A673 (cell line): Measurements from ENCODE around the gene RAB14. TPM values are rescaled to one million over a fixed set of nuclear protein-coding genes. Genes with fewer than 3 reads are reported as not detected.

Source experiments
- BruUV-seq: library from RNA; stranded (reverse); fragments of 400-500 nt; replicated peaks from 2 replicates; lab custom pipeline; 2021; lab: Mats Ljungman, UMichigan
- CTCF ChIA-PET: fragments of 300-600 bp; sonication (Branson Sonifier 250); formaldehyde crosslinking; loops from one replicate; lab custom pipeline; 2022; ENCODE audit warnings: antibody characterized with exemption; lab: Charles Lee
- POLR2A ChIA-PET: fragments of 300-600 bp; sonication (Branson Sonifier 250); formaldehyde crosslinking; loops from one replicate; lab custom pipeline; 2022; ENCODE audit warnings: antibody characterized with exemption; ENCODE audit not compliant: low non-redundant PET; lab: Charles Lee
- DNase-seq: peaks from one replicate; pipeline ENCODE4 v3.0.0-alpha.2; 2015; ENCODE audit warnings: low spot score
- H3K27ac ChIP-seq: fragments of 200-600 bp; sonication (generic); 2 replicates; pipeline ENCODE4 v1.5.1; 2016; ENCODE audit warnings: mixed run types, low read depth, mild to moderate bottlenecking, mixed read lengths, antibody characterized with exemption, low read length; ENCODE audit not compliant: poor library complexity, severe bottlenecking
- H3K27me3 ChIP-seq: fragments of 200-600 bp; sonication (generic); replicated peaks from 2 replicates; pipeline ENCODE4 v1.6.1; 2017; ENCODE audit warnings: mixed run types, low read depth, mild to moderate bottlenecking, mixed read lengths, antibody characterized with exemption, low read length; ENCODE audit not compliant: insufficient read depth, poor library complexity
- H3K36me3 ChIP-seq: fragments of 200-600 bp; sonication (generic); 2 replicates; pipeline ENCODE4 v1.6.1; 2016; ENCODE audit warnings: mixed run types, mild to moderate bottlenecking, mixed read lengths, antibody characterized with exemption, low read length; ENCODE audit not compliant: insufficient read depth, poor library complexity, severe bottlenecking
- H3K4me1 ChIP-seq: fragments of 200-600 bp; sonication (generic); 2 replicates; pipeline ENCODE4 v1.6.1; 2017; ENCODE audit warnings: mixed run types, mild to moderate bottlenecking, mixed read lengths, antibody characterized with exemption, low read length; ENCODE audit not compliant: insufficient read depth, poor library complexity, severe bottlenecking
- H3K4me3 ChIP-seq: fragments of 200-600 bp; sonication (generic); 2 replicates; pipeline ENCODE4 v1.5.1; 2016; ENCODE audit warnings: low read depth, mixed run types, mild to moderate bottlenecking, mixed read lengths, low read length; ENCODE audit not compliant: poor library complexity, severe bottlenecking
- H3K9me3 ChIP-seq: fragments of 200-600 bp; sonication (generic); 2 replicates; pipeline ENCODE4 v1.6.1; 2016; ENCODE audit warnings: mixed run types, low read depth, mild to moderate bottlenecking, mixed read lengths, antibody characterized with exemption, low read length; ENCODE audit not compliant: poor library complexity, severe bottlenecking
- EZH2 ChIP-seq: fragments of 200-600 bp; sonication (generic); IDR thresholded peaks from 2 replicates; pipeline ENCODE4 v1.6.1; 2017; ENCODE audit warnings: borderline replicate concordance, low read depth, mild to moderate bottlenecking, mixed read lengths, antibody characterized with exemption, low read length; ENCODE audit not compliant: poor library complexity, severe bottlenecking
- intact Hi-C: fragments of 100-400 bp; cut with micrococcal nuclease; formaldehyde crosslinking; loops from one replicate; pipeline ENCODE4 v1.10.0; 2022; ENCODE audit not compliant: unreplicated experiment
- total RNA-seq: library from RNA; stranded (reverse); gene quantifications from 2 replicates; pipeline ENCODE4 v1.2.3, GENCODE V29; 2021
- TF ChIP-seq, protein P1 (sequence below): fragments of 300-800, 200-600 bp; sonication (generic); conservative IDR thresholded peaks from 2 replicates; pipeline ENCODE4 v1.5.1; 2017; ENCODE audit warnings: low read depth, mild to moderate bottlenecking, antibody characterized with exemption, low read length, moderate library complexity, mixed read lengths

The RAB14 gene
- total RNA-seq, 1 experiment from 2014 or later, result 71.9 TPM

DNA sequence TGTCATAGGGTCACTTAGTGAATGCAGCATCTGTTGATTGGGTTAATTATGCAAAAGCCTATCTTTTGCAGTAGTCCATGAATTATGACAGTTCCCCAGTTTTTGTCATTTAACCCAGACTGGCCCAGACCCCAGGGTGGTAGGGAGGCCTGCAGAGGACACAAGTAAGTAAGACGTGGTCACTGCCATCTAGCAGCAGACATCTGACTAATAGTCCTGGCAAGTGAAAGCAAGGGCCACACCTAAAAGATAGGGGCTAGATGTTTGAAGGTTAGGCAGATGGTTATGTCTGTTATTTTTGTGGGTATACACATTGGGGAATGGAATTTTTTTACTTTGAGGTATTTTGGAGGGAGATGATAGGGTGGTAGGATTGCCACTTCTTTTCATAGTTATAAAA, 48.0 kb downstream of the RAB14 start:
- Histone ChIP-seq H3K4me3 (no peak overlapping the region), H3K4me1 (no peaks in the 10 kb centered on the region), H3K9me3 (no peaks in the 10 kb centered on the region), H3K27ac (no peak overlapping the region), H3K27me3 (no peaks in the 10 kb centered on the region), H3K36me3 (peaks cover 60% of the 10 kb centered on the region)
- intact Hi-C loops, result no loop called here
- TF ChIP-seq EZH2, result no peak
- TF ChIP-seq, protein P1, sequence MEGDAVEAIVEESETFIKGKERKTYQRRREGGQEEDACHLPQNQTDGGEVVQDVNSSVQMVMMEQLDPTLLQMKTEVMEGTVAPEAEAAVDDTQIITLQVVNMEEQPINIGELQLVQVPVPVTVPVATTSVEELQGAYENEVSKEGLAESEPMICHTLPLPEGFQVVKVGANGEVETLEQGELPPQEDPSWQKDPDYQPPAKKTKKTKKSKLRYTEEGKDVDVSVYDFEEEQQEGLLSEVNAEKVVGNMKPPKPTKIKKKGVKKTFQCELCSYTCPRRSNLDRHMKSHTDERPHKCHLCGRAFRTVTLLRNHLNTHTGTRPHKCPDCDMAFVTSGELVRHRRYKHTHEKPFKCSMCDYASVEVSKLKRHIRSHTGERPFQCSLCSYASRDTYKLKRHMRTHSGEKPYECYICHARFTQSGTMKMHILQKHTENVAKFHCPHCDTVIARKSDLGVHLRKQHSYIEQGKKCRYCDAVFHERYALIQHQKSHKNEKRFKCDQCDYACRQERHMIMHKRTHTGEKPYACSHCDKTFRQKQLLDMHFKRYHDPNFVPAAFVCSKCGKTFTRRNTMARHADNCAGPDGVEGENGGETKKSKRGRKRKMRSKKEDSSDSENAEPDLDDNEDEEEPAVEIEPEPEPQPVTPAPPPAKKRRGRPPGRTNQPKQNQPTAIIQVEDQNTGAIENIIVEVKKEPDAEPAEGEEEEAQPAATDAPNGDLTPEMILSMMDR, result no peak
- DNase-seq, result no peak
- BruUV-seq, result no TSS peak
- ChIA-PET CTCF (no interaction called here), POLR2A (no interaction called here)

DNA sequence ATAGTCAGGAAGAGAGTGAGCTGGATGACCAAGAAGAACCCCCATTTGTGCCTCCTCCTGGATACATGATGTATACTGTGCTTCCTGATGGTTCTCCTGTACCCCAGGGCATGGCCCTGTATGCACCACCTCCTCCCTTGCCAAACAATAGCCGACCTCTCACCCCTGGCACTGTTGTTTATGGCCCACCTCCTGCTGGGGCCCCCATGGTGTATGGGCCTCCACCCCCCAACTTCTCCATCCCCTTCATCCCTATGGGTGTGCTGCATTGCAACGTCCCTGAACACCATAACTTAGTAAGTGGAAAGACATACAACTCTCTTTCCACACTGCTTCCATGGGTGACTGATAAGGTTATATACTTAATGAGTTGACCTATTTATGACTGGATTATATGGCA, 51.5 kb downstream of the RAB14 start:
- TF ChIP-seq, protein P1, result no peak
- no peak for TF ChIP-seq EZH2
- H3K27me3 ChIP-seq, result no peaks in the 10 kb centered on the region
- BruUV-seq, result no TSS peak
- no peaks in the 10 kb centered on the region for H3K9me3 ChIP-seq
- CTCF ChIA-PET, result no interaction called here
- DNase-seq, result no peak
- intact Hi-C loops, result no loop called here
- H3K36me3 ChIP-seq, result peaks cover 70% of the 10 kb centered on the region
- no peak overlapping the region for H3K4me3 ChIP-seq
- POLR2A ChIA-PET, result no interaction called here
- no peak overlapping the region for H3K27ac ChIP-seq
- H3K4me1 ChIP-seq, result no peaks in the 10 kb centered on the region

DNA sequence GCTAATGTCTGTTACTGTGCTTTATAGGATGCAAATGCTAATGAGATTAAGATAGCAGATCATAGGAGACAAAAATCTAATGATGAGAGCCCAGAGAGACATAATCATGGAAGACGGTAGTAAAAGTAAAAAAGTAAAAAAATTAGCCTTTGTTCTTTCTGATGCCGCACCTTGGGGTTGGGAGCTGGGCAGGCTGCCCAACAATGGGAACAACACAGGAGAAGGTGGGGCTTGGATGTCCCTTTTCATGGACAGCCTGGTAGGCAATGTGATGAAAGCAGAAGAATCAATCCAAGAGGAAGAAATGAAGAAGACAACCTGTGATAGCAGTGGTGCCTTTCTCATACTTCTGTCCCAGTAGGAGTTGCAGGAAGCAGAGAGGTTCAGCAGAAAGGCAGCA, 57.2 kb downstream of the RAB14 start:
- BruUV-seq, result no TSS peak
- DNase-seq, result no peak
- Histone ChIP-seq H3K9me3 (no peaks in the 10 kb centered on the region), H3K27ac (no peak overlapping the region), H3K27me3 (no peaks in the 10 kb centered on the region), H3K4me3 (no peak overlapping the region), H3K36me3 (peaks cover 90% of the 10 kb centered on the region), H3K4me1 (no peaks in the 10 kb centered on the region)
- ChIA-PET CTCF (no interaction called here), POLR2A (no interaction called here)
- TF ChIP-seq EZH2, result no peak
- TF ChIP-seq, protein P1, result no peak
- intact Hi-C loops, result no loop called here
